Pancreas (tissue), 10 donors: ENCODE measurements around the gene SH3BGR. TPM values are rescaled to one million over a fixed set of nuclear protein-coding genes. Genes with fewer than 3 reads are reported as not detected.

Experiments used
- ATAC-seq, 4 donors: fragments of 200-7000 bp; cut with Tn5 transposase; one replicate each; pipeline versions ENCODE4 v1.8.0 to v1.9.1; 2020; ENCODE audit warnings: mild to moderate bottlenecking in 4 of 4, moderate library complexity in 4 of 4
- DNase-seq, 6 donors: peaks; one replicate each; pipeline ENCODE4 v3.0.0-alpha.2; 2020
- FAIRE-seq: peaks from 2 replicates; lab custom pipeline; 2012; peaks lifted over from hg19 to GRCh38; lab: Jason Lieb, UNC
- H3K27ac ChIP-seq, 4 donors: fragments of 200-600 bp; sonication (generic); 1 replicate in 3 of 4; 2 replicates in 1 of 4; pipeline versions ENCODE4 v1.5.0 to v1.8.0; 2020
- H3K27me3 ChIP-seq, 4 donors: fragments of 200-600 bp; one replicate each; pipeline ENCODE4 v1.8.0; 2021
- H3K36me3 ChIP-seq, 3 donors: fragments of 200-600 bp; sonication (generic) in 1 of 3; one replicate each; pipeline versions ENCODE4 v1.5.0 to v1.8.0; 2020 to 2021
- H3K4me1 ChIP-seq, 3 donors: fragments of 200-600 bp; one replicate each; pipeline ENCODE4 v1.8.0; 2021
- H3K4me3 ChIP-seq, 4 donors: fragments of 200-600 bp; sonication (generic) in 2 of 4; one replicate each; pipeline versions ENCODE4 v1.5.0 to v1.8.0; 2020 to 2021
- H3K9me3 ChIP-seq, 4 donors: fragments of 200-600 bp; one replicate each; pipeline ENCODE4 v1.8.0; 2021
- WGBS, 2 donors: extraction: QIAGEN DNeasy Blood & Tissue Kit; methylation state at CpG; one replicate each; pipeline ENCODE4 v1.1.7; 2013; 5-methylcytosine and 5-hydroxymethylcytosine counted together
- intact Hi-C, 3 donors: fragments of 100-400 bp; cut with DNase I; formaldehyde crosslinking; loops; one replicate each; pipeline versions ENCODE4 v1.11.1 to v1.14.2; 2022
- polyA plus RNA-seq, 2 donors: library from polyadenylated mRNA; stranded (reverse); fragments of 200-250 nt; gene quantifications; one replicate each; pipeline ENCODE4 v1.2.3, GENCODE V29; 2013
- total RNA-seq, 6 donors: library from RNA; stranded (reverse); fragmentation: NEBNext Ultra II Directional in 4 of 6; extraction: Animal tissue kit (Norgen Biotek cat#: 25700) in 4 of 6; gene quantifications; one replicate each; pipeline versions ENCODE4 v1.2.1 to v1.2.4, GENCODE V29; 2021 to 2023
- TF ChIP-seq, protein P1 (sequence below), 4 donors: fragments of 200-600 bp; sonication (generic) in 3 of 4; IDR thresholded peaks; one replicate each; pipeline versions ENCODE4 v1.5.0 to v1.8.0; 2021; ENCODE audit warnings: antibody characterized with exemption in 4 of 4
- donor health status: healthy with polysubstance abuse.
- donor health status: DM: no; HTN: no; CAD: no; lungs with moderate emphysema.
- donor health status: DM: no; HTN: no; CAD: no.
- donor health status: control.
- donor health status: control.
- donor health status: Bipolar disorder and iron deficiency.
- donor health status: DM: yes; HTN: yes; CAD: no.
- donor health status: DM: no; HTN: no; CAD: no.
- donor health status: DM: no; HTN: no; CAD: no.
- donor health status: DM: yes; HTN: yes; CAD: no.

Gene SH3BGR
- total and polyA plus RNA-seq, 8 donors, result 1.4 to 7.3 (median 4.0) TPM

DNA sequence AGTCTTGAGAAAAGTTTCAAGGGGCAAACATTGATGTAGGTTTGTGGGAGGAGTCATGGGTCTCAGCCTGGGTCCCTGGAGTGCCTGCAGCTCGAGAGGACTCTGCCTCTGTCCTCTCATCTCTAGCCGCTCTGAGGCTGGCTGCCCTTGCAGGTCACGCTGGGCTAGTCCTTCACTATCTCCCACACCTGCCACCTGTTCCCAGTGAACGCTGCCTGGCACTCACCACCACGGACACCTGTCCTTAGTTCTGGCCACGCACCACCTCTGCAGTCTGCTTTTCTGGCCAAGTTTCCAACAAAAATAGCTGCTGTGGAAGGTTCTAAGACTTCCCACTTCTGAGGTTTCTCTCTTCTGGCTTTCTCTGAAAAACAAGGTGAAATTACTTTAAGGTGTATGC lies 52.5 kb downstream of the SH3BGR start:
- no peaks in the 10 kb centered on the region for H3K36me3 ChIP-seq
- WGBS, 2 donors, result 37 to 41% methylated on average over 6 of the region's 6 CpGs
- intact Hi-C loops, result no loop called here
- ATAC-seq, result peak; percentile 86 to 95 (median 92)
- no peaks in the 10 kb centered on the region for H3K9me3 ChIP-seq
- H3K27me3 ChIP-seq, result no peaks in the 10 kb centered on the region
- peak; percentile 44 to 83 (median 72) for DNase-seq
- TF ChIP-seq, protein P1, sequence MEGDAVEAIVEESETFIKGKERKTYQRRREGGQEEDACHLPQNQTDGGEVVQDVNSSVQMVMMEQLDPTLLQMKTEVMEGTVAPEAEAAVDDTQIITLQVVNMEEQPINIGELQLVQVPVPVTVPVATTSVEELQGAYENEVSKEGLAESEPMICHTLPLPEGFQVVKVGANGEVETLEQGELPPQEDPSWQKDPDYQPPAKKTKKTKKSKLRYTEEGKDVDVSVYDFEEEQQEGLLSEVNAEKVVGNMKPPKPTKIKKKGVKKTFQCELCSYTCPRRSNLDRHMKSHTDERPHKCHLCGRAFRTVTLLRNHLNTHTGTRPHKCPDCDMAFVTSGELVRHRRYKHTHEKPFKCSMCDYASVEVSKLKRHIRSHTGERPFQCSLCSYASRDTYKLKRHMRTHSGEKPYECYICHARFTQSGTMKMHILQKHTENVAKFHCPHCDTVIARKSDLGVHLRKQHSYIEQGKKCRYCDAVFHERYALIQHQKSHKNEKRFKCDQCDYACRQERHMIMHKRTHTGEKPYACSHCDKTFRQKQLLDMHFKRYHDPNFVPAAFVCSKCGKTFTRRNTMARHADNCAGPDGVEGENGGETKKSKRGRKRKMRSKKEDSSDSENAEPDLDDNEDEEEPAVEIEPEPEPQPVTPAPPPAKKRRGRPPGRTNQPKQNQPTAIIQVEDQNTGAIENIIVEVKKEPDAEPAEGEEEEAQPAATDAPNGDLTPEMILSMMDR (IDR thresholded peaks at IDR 0.05), result no peak
- H3K4me1 ChIP-seq, result peaks cover 0 to 19% (median 15%) of the 10 kb centered on the region in 3 donors
- H3K4me3 ChIP-seq, result no peak overlapping the region
- H3K27ac ChIP-seq, result peak overlapping the region in 3 of 4 donors; percentile 2 to 38 (median 8)
- FAIRE-seq, result no peak

DNA sequence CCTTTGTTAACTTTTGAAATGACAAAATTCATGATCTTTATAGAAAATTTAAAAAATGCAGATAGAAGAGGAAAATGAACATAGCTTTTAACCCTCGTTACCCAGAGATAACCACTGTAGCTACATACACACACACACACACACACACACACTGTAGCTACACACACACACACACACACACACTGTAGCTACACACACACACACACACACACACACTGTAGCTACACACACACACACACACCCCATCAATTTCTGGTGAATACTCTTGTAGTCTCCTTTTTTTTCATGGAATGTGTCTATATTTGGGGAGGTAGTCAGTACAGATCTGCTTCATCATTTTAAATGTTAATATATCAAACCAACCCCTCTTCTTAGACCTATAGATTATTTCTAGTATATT lies 58.5 kb downstream of the SH3BGR start:
- Histone ChIP-seq H3K36me3 (no peaks in the 10 kb centered on the region), H3K27me3 (no peaks in the 10 kb centered on the region), H3K4me3 (no peak overlapping the region), H3K27ac (no peak overlapping the region), H3K4me1 (no peaks in the 10 kb centered on the region), H3K9me3 (no peaks in the 10 kb centered on the region)
- no peak for ATAC-seq
- FAIRE-seq, result no peak
- no peak for DNase-seq
- 90 to 93% methylated on average over 1 of the region's 1 CpG for WGBS, 2 donors
- intact Hi-C loops, result no loop called here
- TF ChIP-seq, protein P1 (IDR thresholded peaks at IDR 0.05), result no peak

DNA sequence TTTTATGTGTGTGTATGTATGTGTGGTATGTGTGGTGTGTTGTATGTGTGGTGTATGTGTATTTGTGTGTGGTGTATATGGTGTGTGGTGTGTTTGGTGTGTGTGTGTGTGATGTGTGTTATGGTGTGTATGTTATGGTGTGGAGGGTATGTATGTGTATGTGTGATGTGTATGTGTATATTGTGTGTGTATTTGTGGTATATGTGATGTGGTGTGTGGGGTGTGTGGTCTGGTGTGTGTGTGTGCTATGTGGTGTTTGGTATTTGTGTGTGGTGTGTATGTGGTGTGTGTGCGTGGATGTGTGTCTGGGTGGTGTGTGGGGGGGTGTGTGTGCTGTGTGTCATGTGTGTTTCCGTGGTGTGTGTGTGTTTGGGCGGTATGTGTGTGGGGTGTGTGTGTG lies 59.3 kb downstream of the SH3BGR start:
- H3K4me1 ChIP-seq, result no peaks in the 10 kb centered on the region
- DNase-seq (no peak), ATAC-seq (no peak), FAIRE-seq (no peak)
- H3K27me3 ChIP-seq, result no peaks in the 10 kb centered on the region
- 90 to 94% methylated on average over 3 of the region's 3 CpGs for WGBS, 2 donors
- H3K27ac ChIP-seq, result no peak overlapping the region
- no peaks in the 10 kb centered on the region for H3K9me3 ChIP-seq
- H3K4me3 ChIP-seq, result no peak overlapping the region
- no peaks in the 10 kb centered on the region for H3K36me3 ChIP-seq
- TF ChIP-seq, protein P1 (IDR thresholded peaks at IDR 0.05), result no peak
- intact Hi-C loops, result no loop called here

DNA sequence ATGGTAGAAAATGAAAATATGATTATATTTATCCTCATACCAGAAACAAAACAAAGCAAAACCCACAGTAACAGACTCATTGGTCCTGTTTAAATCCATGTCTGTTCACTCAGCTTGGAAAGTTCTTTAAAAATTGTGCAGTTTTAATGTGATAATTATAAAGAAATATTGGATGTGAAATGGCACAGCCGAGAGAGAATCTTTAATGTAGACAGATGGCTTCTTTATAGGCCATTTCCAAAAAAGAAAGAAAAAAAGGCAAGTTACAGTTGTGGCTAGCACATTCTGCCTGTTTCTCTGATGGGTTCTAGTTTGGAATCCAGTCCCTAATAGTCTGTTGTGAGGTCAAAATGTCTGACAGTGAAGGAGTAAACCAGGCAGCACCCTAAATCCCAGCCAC lies 62.0 kb downstream of the SH3BGR start:
- TF ChIP-seq, protein P1 (IDR thresholded peaks at IDR 0.05), result no peak
- WGBS, 2 donors, result 85 to 86% methylated on average over 1 of the region's 1 CpG
- ATAC-seq (no peak), DNase-seq (no peak), FAIRE-seq (no peak)
- Histone ChIP-seq H3K4me3 (no peak overlapping the region), H3K36me3 (no peaks in the 10 kb centered on the region), H3K9me3 (no peaks in the 10 kb centered on the region), H3K4me1 (no peaks in the 10 kb centered on the region), H3K27ac (no peak overlapping the region), H3K27me3 (no peaks in the 10 kb centered on the region)
- intact Hi-C loops, result no loop called here

DNA sequence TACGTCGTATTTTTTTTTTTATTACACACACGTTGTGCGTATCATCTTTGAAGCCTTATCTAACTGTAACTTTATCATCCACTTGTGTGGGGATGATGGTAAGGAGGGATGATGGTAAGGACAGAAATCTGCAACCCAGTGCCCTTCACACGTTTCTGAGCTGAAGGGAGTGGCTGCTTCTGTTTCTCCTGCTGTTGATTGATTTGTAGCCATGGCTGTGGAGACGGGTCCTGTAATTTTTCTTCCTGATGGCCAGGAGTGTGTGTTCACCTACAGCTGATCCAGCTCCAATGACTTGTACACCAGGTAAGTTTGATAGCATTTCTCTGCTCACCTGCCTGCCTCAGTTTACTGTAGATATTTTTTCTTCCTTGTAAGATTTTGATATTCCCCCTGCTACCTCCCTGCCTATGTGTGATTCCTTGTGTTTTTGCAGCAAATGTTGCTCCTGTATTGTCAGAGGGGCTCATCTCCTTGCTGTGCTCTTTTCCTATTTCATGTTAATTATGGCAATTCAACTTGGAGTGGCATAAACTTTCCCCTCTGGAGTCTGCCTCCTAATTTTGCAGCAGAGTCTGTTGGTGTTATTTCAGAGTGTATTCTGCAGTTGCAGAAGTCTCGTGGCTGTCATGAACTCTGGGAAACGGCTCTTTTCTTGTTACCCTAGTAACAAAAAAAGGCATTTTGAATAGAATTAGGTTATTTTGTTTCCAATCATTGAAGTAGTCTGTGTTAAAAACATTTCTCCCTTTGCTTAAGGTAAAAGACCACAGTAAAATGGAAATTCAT lies 64.1 kb downstream of the SH3BGR start:
- ATAC-seq, result no peak
- no peaks in the 10 kb centered on the region for H3K36me3 ChIP-seq
- no peak overlapping the region for H3K27ac ChIP-seq
- H3K4me3 ChIP-seq, result no peak overlapping the region
- no peak for FAIRE-seq
- WGBS, 2 donors, result 61 to 74% methylated on average over 8 of the region's 8 CpGs
- no peaks in the 10 kb centered on the region for H3K9me3 ChIP-seq
- no peaks in the 10 kb centered on the region for H3K27me3 ChIP-seq
- TF ChIP-seq, protein P1 (IDR thresholded peaks at IDR 0.05), result no peak
- intact Hi-C loops, result loop anchor here in 1 of 3 donors (5.0 kb wide), 1 partner anchor 201 kb away; no protein-coding TSS in a partner anchor
- no peak for DNase-seq
- H3K4me1 ChIP-seq, result no peaks in the 10 kb centered on the region
